GM12872 (cell line): ENCODE results near the gene KLK7.

ENCODE experiments used
- TF ChIP-seq, protein P1 (sequence below): IDR thresholded peaks from 3 replicates; pipeline ENCODE4 v1.5.1; 2011; ENCODE audit warnings: low read depth, mild to moderate bottlenecking, low read length, moderate library complexity; ENCODE audit not compliant: insufficient read depth

The KLK7 gene

DNA sequence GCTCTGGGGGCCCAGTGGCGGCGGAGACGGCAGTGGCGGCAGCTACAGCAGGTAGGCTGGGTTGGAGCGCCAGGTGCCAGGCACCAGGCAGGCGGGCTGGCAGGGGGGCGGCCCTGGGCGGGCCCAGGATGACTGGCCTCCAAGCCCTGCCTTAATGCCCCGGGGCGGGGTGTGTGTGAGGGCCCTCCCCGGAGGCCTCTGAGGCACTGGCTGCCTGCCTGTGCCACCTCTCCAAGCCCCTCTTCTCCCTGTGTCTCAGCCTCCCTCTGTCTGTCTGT, 42.8 kb upstream of the KLK7 start, which contains the start of gene KLK11:
Gene KLK11 (minus strand): TSS at position 63 of the 278 bp plus-strand sequence. CDS start 985 bp downstream, outside the sequence.
- TF ChIP-seq, protein P1, sequence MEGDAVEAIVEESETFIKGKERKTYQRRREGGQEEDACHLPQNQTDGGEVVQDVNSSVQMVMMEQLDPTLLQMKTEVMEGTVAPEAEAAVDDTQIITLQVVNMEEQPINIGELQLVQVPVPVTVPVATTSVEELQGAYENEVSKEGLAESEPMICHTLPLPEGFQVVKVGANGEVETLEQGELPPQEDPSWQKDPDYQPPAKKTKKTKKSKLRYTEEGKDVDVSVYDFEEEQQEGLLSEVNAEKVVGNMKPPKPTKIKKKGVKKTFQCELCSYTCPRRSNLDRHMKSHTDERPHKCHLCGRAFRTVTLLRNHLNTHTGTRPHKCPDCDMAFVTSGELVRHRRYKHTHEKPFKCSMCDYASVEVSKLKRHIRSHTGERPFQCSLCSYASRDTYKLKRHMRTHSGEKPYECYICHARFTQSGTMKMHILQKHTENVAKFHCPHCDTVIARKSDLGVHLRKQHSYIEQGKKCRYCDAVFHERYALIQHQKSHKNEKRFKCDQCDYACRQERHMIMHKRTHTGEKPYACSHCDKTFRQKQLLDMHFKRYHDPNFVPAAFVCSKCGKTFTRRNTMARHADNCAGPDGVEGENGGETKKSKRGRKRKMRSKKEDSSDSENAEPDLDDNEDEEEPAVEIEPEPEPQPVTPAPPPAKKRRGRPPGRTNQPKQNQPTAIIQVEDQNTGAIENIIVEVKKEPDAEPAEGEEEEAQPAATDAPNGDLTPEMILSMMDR, result no peak

DNA sequence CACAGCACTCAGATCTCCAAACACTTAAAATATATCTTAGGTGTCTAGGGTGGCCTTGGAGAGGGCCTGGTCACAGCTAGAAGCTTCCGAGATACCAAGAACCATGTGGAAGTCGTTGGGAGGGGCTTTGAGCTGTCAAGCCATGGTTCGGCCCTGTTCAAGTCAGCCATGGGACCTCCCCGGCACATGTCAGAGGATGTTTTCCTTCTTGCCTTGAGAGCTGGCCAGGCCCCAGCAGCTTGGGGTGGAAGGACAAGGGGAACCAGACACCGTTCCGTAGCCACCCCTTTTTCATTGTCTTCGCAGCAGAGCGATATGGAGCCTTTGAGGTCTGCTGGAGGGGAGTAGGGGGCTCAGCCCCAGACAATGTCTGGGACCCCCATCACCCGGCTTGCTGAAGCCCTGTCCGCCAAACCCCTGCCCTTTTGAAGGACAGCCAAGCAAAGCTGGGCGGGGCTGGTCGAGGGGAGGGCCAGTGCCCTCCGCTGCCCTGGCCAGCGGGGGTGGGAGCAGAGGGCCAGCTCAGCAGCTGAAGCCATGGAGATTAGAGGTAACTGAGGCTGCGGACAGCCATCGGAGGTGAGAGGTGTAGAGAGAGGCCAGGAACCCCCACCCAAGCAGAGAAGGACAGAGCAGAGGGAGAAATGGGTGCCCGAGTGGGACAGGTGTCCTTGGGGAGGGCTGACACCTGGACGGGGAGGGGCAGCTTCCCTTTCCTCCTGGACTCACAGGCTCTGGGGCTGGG, 42.3 kb upstream of the KLK7 start:
- TF ChIP-seq, protein P1, result no peak

GRCh38 chr19:51025401-51025800, 41.7 kb upstream of the KLK7 start:
- TF ChIP-seq, protein P1, result no peak

GRCh38 chr19:51024924-51025323, 41.2 kb upstream of the KLK7 start:
- TF ChIP-seq, protein P1, result no peak

GRCh38 chr19:51023946-51024345, 40.2 kb upstream of the KLK7 start:
- TF ChIP-seq, protein P1, result no peak

DNA sequence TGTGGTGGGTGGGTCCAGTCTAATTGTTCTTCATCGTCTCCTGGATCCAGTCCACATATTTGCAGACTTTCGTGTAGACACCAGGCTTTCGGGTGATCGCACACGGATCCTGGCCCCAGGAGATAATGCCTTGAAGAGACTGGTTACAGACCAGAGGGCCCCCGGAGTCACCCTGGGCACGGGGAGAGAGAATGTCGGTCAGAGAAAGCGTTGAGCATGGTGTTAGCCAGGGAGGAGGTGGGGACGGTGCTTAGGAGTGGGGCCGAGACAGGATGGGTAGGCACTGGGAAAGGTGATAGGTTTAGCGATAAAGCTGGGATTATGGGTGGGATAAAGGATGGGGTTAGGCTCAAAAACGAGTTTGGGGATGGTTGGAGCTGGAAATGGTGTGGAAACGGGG, 38.8 kb upstream of the KLK7 start:
- TF ChIP-seq, protein P1, result no peak

DNA sequence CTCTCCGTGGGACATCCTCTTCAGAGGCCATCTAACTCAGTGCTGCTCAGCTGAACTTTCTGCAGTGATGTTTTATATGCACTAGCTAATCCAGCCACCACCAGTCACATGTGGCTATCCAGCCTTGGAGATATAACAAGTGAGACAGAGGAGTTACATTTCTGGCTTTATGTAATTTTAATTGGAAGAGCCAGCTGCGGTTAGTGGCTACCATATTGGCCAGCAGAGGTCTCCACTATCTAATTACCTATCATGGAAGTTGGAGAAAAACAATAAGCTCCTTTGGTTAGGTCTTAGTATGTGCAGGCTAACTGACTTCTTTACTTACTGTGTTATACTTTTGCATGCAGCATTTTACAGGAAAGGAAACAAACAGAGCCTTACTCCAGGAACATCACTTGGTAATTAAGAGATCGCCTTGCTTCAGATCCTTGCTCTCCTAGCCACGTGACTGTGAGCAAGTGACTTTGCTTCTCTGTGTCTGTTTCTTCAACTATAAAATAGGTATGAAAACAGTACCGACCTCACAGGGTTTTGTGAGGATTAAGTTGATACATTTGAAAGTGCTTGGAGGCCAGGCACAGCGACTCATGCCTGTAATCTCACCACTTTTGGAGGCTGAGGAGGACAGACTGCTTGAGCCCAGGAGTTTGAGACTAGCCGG, 37.4 kb upstream of the KLK7 start:
- TF ChIP-seq, protein P1, result peak; percentile 65
